K562 (cell line): ENCODE data around the gene OLIG1. TPM values are rescaled to one million over a fixed set of nuclear protein-coding genes. Genes with fewer than 3 reads are reported as not detected.

Experiments
- ATAC-seq: fragments of 200-7000 bp; cut with Tn5 transposase; 3 replicates; pipeline ENCODE4 v1.9.1; 2020; ENCODE audit warnings: moderate library complexity
- BruUV-seq: library from RNA; stranded (reverse); fragments of 400-500 nt; replicated peaks from 2 replicates; lab custom pipeline; 2021; lab: Mats Ljungman, UMichigan
- CTCF ChIA-PET: fragments of 300-600 bp; formaldehyde crosslinking; extraction: SDS; loops from one replicate; lab custom pipeline; 2021; ENCODE audit warnings: low intra/inter-chr PET ratio; lab: Yijun Ruan, JAX
- POLR2A ChIA-PET: fragments of 300-600, 350-650 bp; sonication (Branson Sonifier 250); formaldehyde crosslinking; extraction: SDS; loops from one replicate; lab custom pipeline; 2021; ENCODE audit warnings: antibody characterized with exemption, inconsistent platforms; lab: Yijun Ruan, JAX
- DNase-seq, 4 experiments: peaks; one replicate each; pipeline versions ENCODE4 v3.0.0 to v3.0.0-alpha.2; 2011 to 2018; ENCODE audit warnings: low spot score in 3 of 4, mixed read lengths in 3 of 4; ENCODE audit errors: extremely low read depth in 1 of 4
- FAIRE-seq: peaks from 2 replicates; lab custom pipeline; 2011; peaks lifted over from hg19 to GRCh38; lab: Jason Lieb, UNC
- H2AFZ ChIP-seq: 2 replicates; pipeline ENCODE4 v1.6.0; 2011; ENCODE audit warnings: low read depth, low read length, control low read depth, inconsistent platforms
- H3K27ac ChIP-seq: fragments of 200-600 bp; 3 replicates; pipeline ENCODE4 v1.8.0; 2011; ENCODE audit warnings: low read depth, mild to moderate bottlenecking, control low read depth, inconsistent platforms, low read length, moderate library complexity, mixed read lengths; ENCODE audit errors: extremely low read depth
- H3K27me3 ChIP-seq, 2 experiments: fragments of 300-600 bp in 1 of 2; 2 replicates in 1 of 2; 3 replicates in 1 of 2; pipeline versions ENCODE4 v1.6.0 to v1.8.0; 2011; ENCODE audit warnings: inconsistent platforms in 2 of 2, low read length in 2 of 2, mild to moderate bottlenecking in 1 of 2, mixed read lengths in 1 of 2, moderate library complexity in 1 of 2; ENCODE audit not compliant: control insufficient read depth in 2 of 2, insufficient read depth in 2 of 2
- H3K36me3 ChIP-seq: fragments of 300-600 bp; 3 replicates; pipeline ENCODE4 v1.8.0; 2011; ENCODE audit warnings: mild to moderate bottlenecking, low read length, inconsistent platforms; ENCODE audit not compliant: control insufficient read depth, insufficient read depth
- H3K4me1 ChIP-seq, 2 experiments: fragments of 200-600 bp in 1 of 2; replicated peaks in 1 of 2; 2 replicates in 1 of 2; 3 replicates in 1 of 2; pipeline versions ENCODE4 v1.5.1 to v1.8.0; 2011; ENCODE audit warnings: inconsistent platforms in 2 of 2, low read length in 2 of 2, mild to moderate bottlenecking in 1 of 2, mixed read lengths in 1 of 2, moderate library complexity in 1 of 2; ENCODE audit not compliant: control insufficient read depth in 2 of 2, insufficient read depth in 2 of 2
- H3K4me2 ChIP-seq: 2 replicates; pipeline ENCODE4 v1.6.1; 2011; ENCODE audit warnings: low read length, control low read depth, inconsistent platforms, mixed read lengths; ENCODE audit not compliant: insufficient read depth
- H3K4me3 ChIP-seq: fragments of 200-600 bp; sonication (generic), shearing (Covaris generic); 2 replicates; pipeline ENCODE4 v1.5.1; 2016; ENCODE audit warnings: control low read depth, inconsistent platforms
- H3K79me2 ChIP-seq: fragments of 200-600 bp; 3 replicates; pipeline ENCODE4 v1.8.0; 2011; ENCODE audit warnings: low read length, inconsistent platforms; ENCODE audit not compliant: control insufficient read depth, insufficient read depth
- H3K9ac ChIP-seq, 2 experiments: 2 replicates each; pipeline versions ENCODE4 v1.6.0 to v1.6.1; 2011; ENCODE audit warnings: low read depth in 2 of 2, low read length in 2 of 2, control low read depth in 1 of 2, inconsistent platforms in 1 of 2, mild to moderate bottlenecking in 1 of 2, mixed read lengths in 1 of 2; ENCODE audit not compliant: insufficient read depth in 1 of 2
- H3K9me1 ChIP-seq: one replicate; pipeline ENCODE4 v1.6.0; 2011; ENCODE audit warnings: inconsistent platforms, mild to moderate bottlenecking, low read length, moderate library complexity; ENCODE audit not compliant: control insufficient read depth, insufficient read depth
- H3K9me3 ChIP-seq: replicated peaks from 2 replicates; pipeline ENCODE4 v1.5.1; 2011; ENCODE audit warnings: low read depth, low read length, inconsistent platforms; ENCODE audit not compliant: control insufficient read depth, insufficient read depth
- H4K20me1 ChIP-seq: replicated peaks from 2 replicates; pipeline ENCODE4 v1.6.1; 2011; ENCODE audit warnings: low read length, inconsistent platforms, mixed read lengths; ENCODE audit not compliant: control insufficient read depth, insufficient read depth
- CLOCK ChIP-seq: fragments of 250-450 bp; sonication (Bioruptor Pico); IDR thresholded peaks from 2 replicates; pipeline ENCODE4 v1.4.0; 2020; ENCODE audit warnings: mild to moderate bottlenecking, moderate library complexity, borderline replicate concordance
- ELK3 ChIP-seq: fragments of 450-650 bp; formaldehyde crosslinking; IDR thresholded peaks from 2 replicates; pipeline ENCODE4 v1.4.0; 2020; ENCODE audit warnings: mild to moderate bottlenecking
- HSF4 ChIP-seq: fragments of 250-450 bp; sonication (Bioruptor Pico); IDR thresholded peaks from 2 replicates; pipeline ENCODE4 v2.1.2; 2022; ENCODE audit warnings: mild to moderate bottlenecking, moderate library complexity, borderline replicate concordance
- MECOM ChIP-seq: fragments of 250-450 bp; sonication (Bioruptor Pico); IDR thresholded peaks from 2 replicates; pipeline ENCODE4 v1.8.0; 2022; ENCODE audit warnings: inconsistent platforms
- MTF1 ChIP-seq: fragments of 250-450 bp; sonication (Bioruptor Pico); IDR thresholded peaks from 2 replicates; pipeline ENCODE4 v1.9.0; 2021; ENCODE audit warnings: moderate library complexity, mild to moderate bottlenecking, inconsistent platforms, borderline replicate concordance
- NFXL1 ChIP-seq: fragments of 450-650 bp; formaldehyde crosslinking; IDR thresholded peaks from 2 replicates; pipeline ENCODE4 v1.4.0; 2021; ENCODE audit warnings: mild to moderate bottlenecking
- TCF3 ChIP-seq: sonication (generic); formaldehyde crosslinking; IDR thresholded peaks from 2 replicates; pipeline ENCODE4 v1.4.0; 2020; ENCODE audit warnings: mild to moderate bottlenecking, missing genetic modification reagents
- XRCC3 ChIP-seq: fragments of 450-650 bp; IDR thresholded peaks from 2 replicates; pipeline ENCODE4 v1.6.1; 2017; ENCODE audit warnings: mild to moderate bottlenecking, moderate library complexity
- ZBTB33 ChIP-seq: sonication (generic); formaldehyde crosslinking; IDR thresholded peaks from 2 replicates; pipeline ENCODE4 v1.8.1; 2023; ENCODE audit warnings: mild to moderate bottlenecking, missing genetic modification reagents
- ZKSCAN3 ChIP-seq: fragments of 250-450 bp; sonication (Bioruptor Pico); IDR thresholded peaks from 2 replicates; pipeline ENCODE4 v1.4.0; 2020
- WGBS: fragments of 100-300 bp; shearing (Covaris generic); methylation state at CpG from one replicate; pipeline ENCODE4 v1.1.6; 2016; ENCODE audit warnings: low coverage, mixed read lengths; ENCODE audit not compliant: insufficient coverage; ENCODE audit errors: missing lambda C conversion rate; 5-methylcytosine and 5-hydroxymethylcytosine counted together
- in situ Hi-C: fragments of 300-500 bp; cut with MboI; formaldehyde crosslinking; loops from 4 replicates; pipeline ENCODE4 v1.15.0; 2018; ENCODE audit warnings: inconsistent platforms, mixed read lengths
- intact Hi-C: fragments of 100-400 bp; cut with micrococcal nuclease; formaldehyde crosslinking; loops from 2 replicates; pipeline ENCODE4 v1.14.2; 2022
- polyA plus RNA-seq, 8 experiments: library from polyadenylated mRNA; depleted of rRNA in 4 of 8; stranded (reverse) in 5 of 8; unstranded in 3 of 8; fragments of >200 nt; fragmentation: Nextera tagmentation in 2 of 8; fragmentation: Illumina TruSeq in 1 of 8; extraction: Ambion mirVana in 2 of 8; extraction: Trizol in 1 of 8; gene quantifications; 2 replicates each; pipeline versions ENCODE4 v1.2.1 to v1.2.3, GENCODE V29; 2011 to 2014; ENCODE audit warnings: inconsistent platforms in 1 of 8, missing spikeins in 1 of 8
- total RNA-seq, 7 experiments: library from RNA; depleted of rRNA in 6 of 7; stranded (reverse); fragments of >200 nt in 6 of 7; fragmentation: Illumina TruSeq in 2 of 7; extraction: Trizol in 2 of 7; gene quantifications; 2 replicates each; pipeline versions ENCODE4 v1.2.1 to v1.2.3, GENCODE V29; 2011 to 2021; ENCODE audit warnings: low replicate concordance in 1 of 7

The OLIG1 gene
- total and polyA plus RNA-seq, 9 of the 15 experiments (the other 6 are each of a cell fraction or from before 2014, with no cell fraction given): not detected

- Histone ChIP-seq H3K4me2 (no peak overlapping the region), H3K9me1 (no peaks in the 10 kb centered on the region), H3K4me3 (no peak overlapping the region), H3K79me2 (no peaks in the 10 kb centered on the region), H2AFZ (no peak overlapping the region), H3K9me3 (no peaks in the 10 kb centered on the region), H3K27me3 (peaks cover 14 to 43% of the 10 kb centered on the region in 2 experiments; a peak in 4 of 5 replicates), H3K27ac (no peak overlapping the region), H3K4me1 (no peaks in the 10 kb centered on the region; a peak in 1 of 5 replicates), H3K36me3 (no peaks in the 10 kb centered on the region), H3K9ac (no peak overlapping the region), H4K20me1 (no peaks in the 10 kb centered on the region)
- in situ Hi-C loops: no loop called here
- FAIRE-seq (peak; percentile 49), DNase-seq (peak in 1 of 4 experiments; percentile 21), ATAC-seq (peak; percentile 67; the same call in 2 of the 3 replicates)
- ChIA-PET CTCF (no interaction called here), POLR2A (no interaction called here)
- TF ChIP-seq TCF3 (CRISPR knock-in tag) (peak; percentile 36; the same call in 1 of the 2 replicates), ELK3 (CRISPR knock-in tag) (no peak)
- 1% methylated on average over 16 of the region's 16 CpGs for WGBS
- BruUV-seq: no TSS peak
- intact Hi-C loops: no loop called here
These were observed 18.0 kb upstream of the OLIG1 start for GRCh38 chr21:33051925-33052324.

- Histone ChIP-seq H3K9me3 (no peaks in the 10 kb centered on the region), H3K9ac (no peak overlapping the region), H3K36me3 (no peaks in the 10 kb centered on the region), H3K4me1 (no peaks in the 10 kb centered on the region; a peak in 1 of 5 replicates), H3K9me1 (no peaks in the 10 kb centered on the region), H3K4me3 (no peak overlapping the region), H3K4me2 (no peak overlapping the region), H3K27ac (no peak overlapping the region), H3K27me3 (peaks cover 14 to 40% of the 10 kb centered on the region in 2 experiments; a peak in 4 of 5 replicates), H3K79me2 (no peaks in the 10 kb centered on the region), H2AFZ (no peak overlapping the region), H4K20me1 (no peaks in the 10 kb centered on the region)
- intact Hi-C loops (no loop called here), in situ Hi-C loops (no loop called here)
- CTCF ChIA-PET: no interaction called here
- DNase-seq: no peak
- no peak for ATAC-seq
- no peak for FAIRE-seq
- BruUV-seq: no TSS peak
- POLR2A ChIA-PET: interaction anchor here (0.6 kb wide), 1 partner anchor 55 kb away, joined by 3 read pairs; no protein-coding TSS in a partner anchor
- no peak for TF ChIP-seq HSF4
- no peak for TF ChIP-seq MTF1 (CRISPR knock-in tag)
- TF ChIP-seq ZBTB33 (CRISPR knock-in tag): no peak
- no peak for TF ChIP-seq NFXL1 (CRISPR knock-in tag)
- TF ChIP-seq XRCC3: no peak
- TF ChIP-seq ZKSCAN3 (CRISPR knock-in tag): no peak
- no peak for TF ChIP-seq CLOCK
- TF ChIP-seq MECOM (CRISPR knock-in tag): no peak
These were observed 16.0 kb upstream of the OLIG1 start for GRCh38 chr21:33053951-33054350.
